NCI-H2029 treated with DMSO at 0.1 percent for 48 hours (cell line): ENCODE measurements around the gene CKAP5.

ENCODE experiments used
- DNase-seq: peaks from one replicate; lab custom pipeline; 2025; lab: John Stamatoyannopoulos, UW

CKAP5 gene

GRCh38 chr11:46766656-46767055 is 79.4 kb downstream of the CKAP5 start:
- DNase-seq: no peak

GRCh38 chr11:46762248-46762647 is 83.8 kb downstream of the CKAP5 start:
- no peak for DNase-seq

GRCh38 chr11:46761807-46762206 is 84.3 kb downstream of the CKAP5 start:
- DNase-seq: no peak

DNA sequence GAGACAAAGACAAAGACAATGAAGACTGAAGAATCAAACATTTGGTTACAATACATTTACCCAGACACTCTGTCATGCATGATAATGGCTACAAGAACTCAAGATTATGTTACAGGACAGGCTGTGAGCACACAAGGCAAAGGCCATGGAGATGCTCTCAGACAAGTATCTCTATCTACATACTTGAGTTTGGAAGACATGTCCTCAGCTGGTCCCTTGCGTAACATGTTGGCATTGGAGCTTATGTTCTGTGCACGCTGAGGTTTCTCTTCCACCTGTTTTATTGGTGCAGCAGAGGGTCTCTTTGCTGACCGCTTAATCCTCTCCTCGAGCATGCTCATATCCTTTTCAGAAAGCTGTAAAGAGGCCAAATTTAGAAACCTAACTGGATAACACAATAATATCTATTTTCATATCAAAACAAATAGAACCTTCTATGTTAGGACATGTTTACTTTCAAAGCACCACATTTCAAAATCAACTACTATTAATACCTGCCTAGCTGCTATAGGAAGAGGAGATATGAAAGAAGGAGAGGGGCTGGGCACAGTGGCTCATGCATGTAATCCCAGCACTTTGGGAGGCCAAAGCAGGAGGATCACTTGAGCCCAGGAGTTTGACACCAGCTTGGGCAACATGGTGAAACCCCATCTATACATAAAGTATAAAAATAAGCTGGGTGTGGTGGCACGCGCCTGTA is 85.5 kb downstream of the CKAP5 start:
- no peak for DNase-seq

- DNase-seq: no peak
Measured at GRCh38 chr11:46759196-46759595, 86.9 kb downstream of the CKAP5 start.

- no peak for DNase-seq
Measured at GRCh38 chr11:46755962-46756361, 90.1 kb downstream of the CKAP5 start.

GRCh38 chr11:46747150-46747549 is 98.9 kb downstream of the CKAP5 start:
- DNase-seq: no peak

- no peak for DNase-seq
Measured at GRCh38 chr11:46745995-46746394, 100.1 kb downstream of the CKAP5 start.

GRCh38 chr11:46745328-46745727 is 100.8 kb downstream of the CKAP5 start:
- DNase-seq: no peak

DNA sequence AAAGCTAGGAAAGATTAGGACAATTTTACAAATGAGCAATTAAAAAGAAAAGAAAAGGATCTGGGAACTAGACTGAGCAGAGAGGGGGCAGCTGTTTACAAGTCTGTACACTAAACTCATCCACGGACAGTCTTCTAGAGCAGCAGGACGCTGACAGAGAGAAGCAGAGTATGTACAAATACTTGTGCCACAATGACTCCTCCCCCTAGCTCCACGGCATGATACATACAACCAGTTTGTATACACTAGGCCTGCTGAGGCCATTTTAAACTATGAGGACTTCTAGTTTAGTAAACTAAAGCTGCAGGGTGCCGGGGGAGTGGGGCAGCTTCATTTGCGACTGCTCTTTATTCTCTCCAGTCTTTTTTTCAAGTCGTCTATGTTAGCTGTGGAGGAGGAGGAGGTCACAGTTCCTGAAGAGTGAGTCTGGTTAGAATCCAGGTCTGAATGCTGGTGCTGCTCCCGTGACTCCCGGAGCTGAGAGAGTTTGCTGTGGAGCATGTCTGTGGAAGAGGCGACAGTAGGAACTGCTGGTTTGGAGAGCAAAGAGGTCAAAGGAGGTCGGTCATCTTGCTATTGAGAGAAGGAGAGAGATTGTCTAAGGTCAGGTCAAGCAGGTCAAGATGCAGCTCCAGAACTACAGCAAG is 102.3 kb downstream of the CKAP5 start:
- DNase-seq: no peak

DNA sequence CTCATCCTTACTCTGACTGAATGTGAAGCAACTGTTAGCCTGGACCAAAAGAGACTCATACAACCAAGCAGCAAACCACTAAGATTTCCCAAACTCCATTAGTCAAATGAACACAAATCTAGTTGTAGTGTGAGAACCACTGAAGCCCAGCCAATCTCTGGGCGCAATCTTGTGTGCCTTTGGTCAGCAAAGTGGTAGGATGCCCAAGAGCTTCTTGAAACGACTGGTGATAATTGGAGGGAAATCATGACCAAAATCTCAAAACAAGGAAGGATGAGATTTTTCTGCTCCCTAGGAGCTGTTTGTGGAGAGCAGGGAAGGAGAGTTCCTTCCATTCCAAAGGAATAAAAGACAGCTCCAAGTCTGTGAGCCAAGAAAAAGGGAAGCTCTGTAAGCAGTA is 103.0 kb downstream of the CKAP5 start:
- no peak for DNase-seq

DNA sequence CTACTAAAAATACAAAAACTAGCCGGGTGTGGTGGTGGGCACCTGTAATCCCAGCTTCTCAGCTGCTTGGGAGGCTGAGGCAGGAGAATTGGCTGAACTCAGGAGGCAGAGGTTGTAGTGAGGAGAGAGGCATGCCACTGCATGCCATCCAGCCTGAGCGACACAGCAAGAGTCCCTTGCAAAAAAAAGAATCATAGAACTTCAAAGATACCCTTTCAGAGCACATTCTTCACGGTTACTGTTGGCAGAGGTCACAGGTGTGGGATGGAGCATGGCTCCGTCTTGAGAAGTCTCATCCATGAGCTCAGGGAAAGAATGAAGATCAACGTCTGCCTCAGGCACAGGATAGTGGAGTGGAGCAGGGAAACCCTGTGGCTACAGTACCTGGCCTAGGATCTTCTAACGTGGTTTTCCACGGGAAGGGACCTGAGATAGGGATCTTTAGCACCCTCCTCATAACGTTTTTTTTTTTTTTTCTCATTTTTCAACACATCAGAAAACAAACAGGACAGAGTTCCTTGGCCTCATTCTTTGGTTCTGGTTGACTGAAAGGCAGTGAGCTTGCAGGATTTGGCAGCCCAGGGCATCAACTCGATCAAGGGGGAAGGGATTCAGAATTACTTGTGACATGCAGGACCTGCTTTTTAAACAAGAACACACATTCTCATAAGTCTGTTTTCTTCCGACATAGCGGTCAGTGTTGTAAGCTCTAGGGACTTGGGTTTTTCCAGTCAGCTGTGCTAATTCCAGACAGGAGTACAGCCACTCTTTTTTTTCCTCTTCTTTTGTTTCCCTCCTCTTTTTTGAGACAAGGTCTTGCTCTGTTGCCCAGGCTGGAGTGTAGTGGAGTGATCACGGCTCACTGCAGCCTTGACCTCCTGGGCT is 104.2 kb downstream of the CKAP5 start:
- no peak for DNase-seq

GRCh38 chr11:46738887-46739286 is 107.2 kb downstream of the CKAP5 start:
- no peak for DNase-seq

DNA sequence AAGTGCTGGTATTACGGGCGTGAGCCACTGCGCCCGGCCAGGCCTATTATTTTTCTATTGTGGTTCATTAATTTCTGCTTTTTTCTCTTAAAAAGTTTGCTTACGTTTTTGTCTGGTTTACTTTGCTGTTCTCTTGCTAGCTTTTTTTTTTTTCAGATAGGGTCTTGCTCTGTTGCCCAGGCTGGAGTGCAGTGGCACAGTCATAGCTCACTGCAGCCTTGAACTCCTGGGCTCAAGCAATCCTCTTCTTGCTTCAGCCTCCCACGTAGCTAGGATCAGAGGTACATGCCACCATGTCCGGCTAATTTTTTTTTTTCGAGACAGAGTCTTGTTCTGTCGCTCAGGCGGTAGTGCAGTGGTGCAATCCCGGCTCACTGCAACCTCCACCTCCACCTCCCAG is 108.4 kb downstream of the CKAP5 start:
- no peak for DNase-seq

GRCh38 chr11:46736615-46737014 is 109.5 kb downstream of the CKAP5 start:
- DNase-seq: no peak

GRCh38 chr11:46736146-46736545 is 109.9 kb downstream of the CKAP5 start:
- DNase-seq: no peak

DNA sequence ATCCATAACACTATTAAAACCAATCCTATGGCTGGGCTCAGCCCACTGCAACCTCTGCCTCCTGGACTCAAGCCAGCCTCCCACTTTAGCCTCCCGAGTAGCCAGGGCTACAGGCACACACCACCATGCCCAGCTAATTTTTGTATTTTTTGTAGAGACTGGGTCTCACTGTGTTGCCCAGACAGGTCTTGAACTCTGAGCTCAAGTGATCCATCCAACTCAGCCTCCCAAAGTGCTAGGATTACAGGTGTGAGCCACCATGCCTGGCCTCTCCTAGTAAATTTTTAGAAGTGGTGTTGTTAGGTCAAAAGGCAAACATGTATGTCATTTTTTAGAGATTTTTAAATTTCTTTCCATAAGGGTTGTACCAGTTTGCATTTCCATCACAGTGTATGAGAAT is 112.8 kb downstream of the CKAP5 start:
- no peak for DNase-seq

DNA sequence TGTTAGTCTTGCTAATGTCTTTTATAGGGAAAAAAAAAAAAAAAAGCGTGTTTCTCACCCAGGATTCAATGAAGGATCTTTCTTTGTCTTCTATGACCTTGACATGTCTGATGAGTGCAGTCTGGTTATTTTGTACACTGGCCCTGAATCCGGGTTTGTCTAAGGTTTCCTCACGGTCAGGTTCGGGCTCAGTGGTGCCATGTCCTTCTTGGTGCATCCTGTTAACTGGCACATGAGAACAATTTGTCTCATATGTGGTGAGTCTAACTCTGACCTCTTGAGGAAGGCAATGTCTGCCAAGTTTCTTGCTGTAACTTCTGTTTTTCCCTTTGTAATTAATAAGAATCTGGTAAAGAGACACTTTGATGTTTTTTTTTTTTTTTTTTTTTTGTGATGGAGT is 114.5 kb downstream of the CKAP5 start:
- no peak for DNase-seq

DNA sequence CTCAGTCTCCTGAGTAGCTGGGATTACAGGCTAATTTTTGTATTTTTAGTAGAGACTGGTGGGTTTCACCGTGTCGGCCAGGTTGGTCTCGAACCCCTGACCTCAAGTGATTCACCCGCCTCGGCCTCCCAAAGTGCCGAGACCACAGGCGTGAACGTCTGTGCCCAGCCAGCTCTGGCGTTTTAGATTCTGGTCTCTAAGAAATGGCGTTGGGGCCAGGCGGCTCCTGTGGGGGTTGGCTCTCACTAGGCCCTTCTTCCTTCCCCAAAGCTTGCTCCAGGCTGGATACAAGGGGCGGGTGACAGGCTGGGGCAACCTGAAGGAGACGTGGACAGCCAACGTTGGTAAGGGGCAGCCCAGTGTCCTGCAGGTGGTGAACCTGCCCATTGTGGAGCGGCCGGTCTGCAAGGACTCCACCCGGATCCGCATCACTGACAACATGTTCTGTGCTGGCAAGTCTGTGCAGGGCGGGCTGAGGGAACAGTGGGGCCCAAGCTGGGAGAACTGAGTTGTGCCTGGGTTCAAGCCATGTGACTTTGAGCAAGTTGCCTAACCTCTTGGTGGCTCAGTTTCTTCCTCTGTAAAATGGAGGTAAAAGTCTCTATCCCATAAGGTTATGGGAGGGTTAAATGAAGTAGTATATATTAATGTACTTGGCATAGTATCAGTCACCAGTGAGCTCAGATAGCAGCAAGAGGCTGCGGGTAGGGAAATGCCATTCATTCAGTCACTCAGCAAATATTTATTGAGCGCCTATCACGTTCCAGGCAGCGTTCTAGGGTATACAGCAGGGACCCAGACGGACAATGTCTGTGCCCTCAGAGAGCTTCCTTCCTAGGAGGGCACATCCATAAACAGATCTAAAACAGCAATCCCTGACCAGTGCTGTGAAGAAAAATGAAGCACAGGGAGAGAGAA is 116.7 kb downstream of the CKAP5 start:
- no peak for DNase-seq

- DNase-seq: no peak
Measured at GRCh38 chr11:46728659-46729040, 117.4 kb downstream of the CKAP5 start.

DNA sequence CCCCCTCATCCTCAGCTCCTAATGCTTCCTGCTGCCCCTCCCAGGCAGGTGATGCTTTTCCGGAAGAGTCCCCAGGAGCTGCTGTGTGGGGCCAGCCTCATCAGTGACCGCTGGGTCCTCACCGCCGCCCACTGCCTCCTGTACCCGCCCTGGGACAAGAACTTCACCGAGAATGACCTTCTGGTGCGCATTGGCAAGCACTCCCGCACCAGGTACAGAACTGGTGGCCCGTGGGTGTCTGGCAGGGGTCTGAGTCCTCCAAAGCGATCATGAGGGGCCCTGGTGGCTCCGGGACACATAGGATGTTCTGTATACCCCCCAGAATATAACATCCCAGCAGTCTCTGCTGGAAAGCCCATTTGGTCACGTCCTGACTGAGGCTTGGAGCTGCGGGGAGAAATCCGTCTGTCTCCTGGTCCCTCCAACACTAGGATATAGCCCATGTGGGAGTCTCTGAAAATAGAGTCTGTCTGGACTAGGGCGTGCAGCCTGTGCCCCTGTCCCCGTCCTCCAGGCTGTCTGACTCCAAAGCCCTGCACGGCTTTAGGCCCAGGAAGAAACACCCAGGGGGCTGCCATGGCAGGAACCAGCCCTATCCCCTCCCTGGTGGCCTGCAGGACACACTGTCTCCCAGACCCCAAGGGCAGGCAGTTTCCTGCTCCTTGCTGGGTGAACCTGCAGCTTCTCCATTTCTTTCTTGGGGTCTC is 118.0 kb downstream of the CKAP5 start:
- no peak for DNase-seq
